ENCODE data around the gene ATXN7L2.

Gene ATXN7L2

DNA sequence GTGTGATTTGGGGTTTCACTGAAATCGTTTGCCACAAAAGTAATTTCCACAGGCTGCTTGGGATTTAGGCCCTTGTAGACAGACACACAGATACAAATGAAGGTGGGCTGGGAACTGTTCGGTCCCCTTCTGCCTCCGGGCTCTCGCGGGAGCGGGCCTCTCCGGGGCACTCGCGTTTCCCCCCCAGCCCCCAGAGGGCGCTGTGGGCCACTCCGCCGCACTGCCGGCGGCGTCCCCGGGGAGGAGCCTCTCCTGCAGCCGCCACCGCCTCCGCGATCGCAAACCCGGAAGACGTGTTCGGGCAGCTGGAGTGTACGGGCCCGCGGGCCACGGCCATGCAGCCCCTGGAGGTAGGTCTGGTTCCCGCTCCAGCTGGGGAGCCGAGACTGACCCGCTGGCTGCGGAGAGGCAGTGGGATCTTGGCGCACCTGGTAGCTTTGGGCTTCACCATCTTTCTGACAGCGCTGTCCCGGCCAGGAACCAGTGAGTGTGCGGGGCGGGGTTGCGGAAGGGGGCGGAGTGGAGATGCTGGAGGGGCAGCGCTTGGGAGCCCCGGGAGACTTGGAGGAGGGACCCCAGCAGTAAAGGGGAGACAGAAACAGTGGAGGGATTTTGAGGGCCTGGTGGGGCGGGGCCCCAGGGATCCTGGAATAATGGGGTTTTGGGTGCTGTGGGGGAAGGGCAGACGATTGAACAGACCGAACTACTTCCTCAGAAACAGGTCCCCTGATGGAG is 10.3 kb downstream of the ATXN7L2 start, which contains the start of gene CYB561D1:
TSS of gene CYB561D1 (plus strand) at position 290 of the 735 bp plus-strand sequence. CDS start at position 336, 46 bp downstream.
- ChIA-PET POLR2A (interaction anchor here (1.4 kb wide), 2 partner anchors 16 to 68 kb away, joined by 3 to 7 read pairs; no protein-coding TSS in a partner anchor), CTCF (interaction anchor here (0.8 to 39.1 kb wide), 10 partner anchors 9 to 143 kb away, joined by 3 to 1203 read pairs (median 7); partner anchors contain the start of genes AMIGO1, ATXN7L2, GNAI3 and GPR61)
- peak within 1 kb of the TSS in 1 of 2 experiments; percentile 52 for H3K27ac ChIP-seq (ENCODE audit: insufficient read depth in 1 of 2, low read depth in 1 of 2, low read length in 2 of 2, poor library complexity in 1 of 2, severe bottlenecking in 2 of 2)
- DNase-seq = peak; percentile 84 to 92 (median 92)
- no peaks in the 10 kb centered on the region for H3K9me3 ChIP-seq (ENCODE audit: control extremely low read depth in 1 of 5, control insufficient read depth in 4 of 5, insufficient read depth in 2 of 5, low read depth in 1 of 5, low read length in 4 of 5)
- H3K27me3 ChIP-seq (replicated peaks in 2 of 5; ENCODE audit: control insufficient read depth in 4 of 5, insufficient read depth in 5 of 5, low read length in 4 of 5) = no peaks in the 10 kb centered on the region
- under 1% methylated on average over 24 of the region's 44 CpGs for WGBS (ENCODE audit: insufficient coverage)
- H3K36me3 ChIP-seq (ENCODE audit: control insufficient read depth in 4 of 4, insufficient read depth in 4 of 4, low read length in 3 of 4) = peaks cover 4 to 44% (median 25%) of the 10 kb centered on the region in 4 experiments
- peak within 1 kb of the TSS; percentile 89 to 99 (median 94) for H3K4me3 ChIP-seq (ENCODE audit: control insufficient read depth in 1 of 7, extremely low read depth in 1 of 7, insufficient read depth in 4 of 7, low read depth in 2 of 7, low read length in 6 of 7)
- H3K4me1 ChIP-seq (ENCODE audit: control extremely low read depth in 1 of 4, control insufficient read depth in 4 of 4, insufficient read depth in 4 of 4, low read length in 3 of 4) = peaks cover 0 to 16% (median 10%) of the 10 kb centered on the region in 4 experiments

DNA sequence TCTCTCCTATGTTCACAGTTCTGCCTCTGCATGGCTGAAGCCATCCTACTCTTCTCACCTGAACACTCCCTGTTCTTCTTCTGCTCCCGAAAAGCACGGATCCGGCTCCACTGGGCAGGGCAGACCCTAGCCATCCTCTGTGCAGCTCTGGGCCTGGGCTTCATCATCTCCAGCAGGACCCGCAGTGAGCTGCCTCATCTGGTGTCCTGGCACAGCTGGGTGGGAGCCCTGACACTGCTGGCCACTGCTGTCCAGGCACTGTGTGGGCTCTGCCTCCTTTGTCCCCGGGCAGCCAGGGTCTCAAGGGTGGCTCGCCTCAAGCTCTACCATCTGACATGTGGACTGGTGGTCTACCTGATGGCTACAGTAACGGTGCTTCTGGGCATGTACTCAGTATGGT is 12.0 kb downstream of the ATXN7L2 start:
- POLR2A ChIA-PET = no interaction called here
- Histone ChIP-seq H3K4me1 (ENCODE audit: control extremely low read depth in 1 of 4, control insufficient read depth in 4 of 4, insufficient read depth in 4 of 4, low read length in 3 of 4) (peaks cover 0 to 17% (median 10%) of the 10 kb centered on the region in 4 experiments), H3K4me3 (ENCODE audit: control insufficient read depth in 1 of 7, extremely low read depth in 1 of 7, insufficient read depth in 4 of 7, low read depth in 2 of 7, low read length in 6 of 7) (no peak overlapping the region), H3K9me3 (ENCODE audit: control extremely low read depth in 1 of 5, control insufficient read depth in 4 of 5, insufficient read depth in 2 of 5, low read depth in 1 of 5, low read length in 4 of 5) (no peaks in the 10 kb centered on the region), H3K36me3 (ENCODE audit: control insufficient read depth in 4 of 4, insufficient read depth in 4 of 4, low read length in 3 of 4) (peaks cover 6 to 44% (median 26%) of the 10 kb centered on the region in 4 experiments), H3K27ac (ENCODE audit: insufficient read depth in 1 of 2, low read depth in 1 of 2, low read length in 2 of 2, poor library complexity in 1 of 2, severe bottlenecking in 2 of 2) (no peak overlapping the region), H3K27me3 (replicated peaks in 2 of 5; ENCODE audit: control insufficient read depth in 4 of 5, insufficient read depth in 5 of 5, low read length in 4 of 5) (no peaks in the 10 kb centered on the region)
- no peak for DNase-seq
- CTCF ChIA-PET = interaction anchor here (1.4 to 39.1 kb wide), 5 partner anchors 8 to 39 kb away, joined by 4 to 1203 read pairs (median 10); partner anchors contain the start of genes AMIGO1 and GPR61
- 100% methylated on average over 7 of the region's 7 CpGs for WGBS (ENCODE audit: insufficient coverage)

DNA sequence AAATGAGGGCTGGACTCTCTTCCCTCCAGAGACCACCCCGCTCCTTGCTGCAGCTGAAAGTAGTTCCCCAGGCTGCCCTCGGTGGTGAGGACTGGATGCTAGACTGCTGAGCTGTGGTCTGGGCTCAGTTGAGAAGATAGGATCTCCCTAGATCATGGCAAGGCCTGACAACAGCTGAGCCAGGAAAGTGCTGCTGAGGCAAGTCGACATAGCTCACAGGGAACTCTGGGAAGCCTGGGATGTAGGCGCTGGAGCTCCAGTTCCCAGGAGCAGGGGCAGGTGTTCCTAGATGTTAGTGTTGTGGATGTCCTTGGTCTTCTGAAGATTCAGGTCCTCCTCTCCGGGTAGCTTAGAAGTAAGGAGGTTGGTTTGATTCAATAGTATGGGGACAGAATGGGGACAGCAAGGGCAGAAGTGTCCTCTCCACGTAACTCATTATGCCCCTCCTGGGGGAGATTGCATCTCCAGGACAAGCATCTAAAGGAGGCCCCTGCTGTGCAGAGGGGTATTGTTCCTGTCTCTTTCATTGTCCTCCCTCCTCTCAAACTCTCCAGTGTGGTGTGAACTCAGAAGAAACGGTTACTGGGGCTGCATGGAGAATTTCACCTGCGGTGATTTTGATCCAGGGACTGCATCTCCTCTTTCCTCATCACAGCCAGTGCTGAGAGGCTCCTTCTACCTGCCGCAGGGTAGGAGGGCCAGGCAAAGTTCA is 13.9 kb downstream of the ATXN7L2 start:
- POLR2A ChIA-PET = no interaction called here
- peaks cover 6 to 46% (median 28%) of the 10 kb centered on the region in 4 experiments for H3K36me3 ChIP-seq (ENCODE audit: control insufficient read depth in 4 of 4, insufficient read depth in 4 of 4, low read length in 3 of 4)

DNA sequence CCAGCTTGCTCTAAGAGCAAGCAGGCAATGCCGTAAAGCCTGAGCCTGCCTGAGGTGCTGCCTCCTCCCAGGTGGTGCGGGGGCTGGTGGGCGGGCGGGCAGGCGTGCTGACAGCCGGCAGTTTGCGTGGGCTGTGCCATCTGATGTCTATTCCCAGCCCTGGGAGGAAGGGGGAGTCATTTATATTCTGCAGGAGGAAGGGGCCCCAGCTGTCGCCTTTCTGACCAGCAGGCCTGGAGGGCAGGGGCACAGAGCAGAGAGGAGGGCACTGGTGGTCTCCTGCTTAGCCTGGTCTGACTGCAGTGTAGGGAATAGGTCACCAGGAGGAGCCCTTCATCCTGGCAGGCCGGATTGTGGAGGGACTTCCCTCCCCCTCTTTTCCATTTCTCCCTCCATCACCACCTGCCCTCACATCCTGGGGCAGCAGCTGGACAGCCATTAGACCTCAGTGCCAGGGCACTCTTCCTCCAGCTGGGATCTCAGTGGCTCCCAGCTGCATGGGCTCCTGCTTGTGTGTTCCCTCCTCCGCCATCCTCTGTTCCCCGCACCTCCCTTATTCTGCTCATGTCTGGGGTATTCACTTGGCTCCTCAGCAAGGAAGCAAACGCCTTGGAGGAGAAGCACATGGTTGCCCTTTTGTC is 14.6 kb downstream of the ATXN7L2 start:
- 91% methylated on average over 9 of the region's 12 CpGs for WGBS (ENCODE audit: insufficient coverage)
- H3K36me3 ChIP-seq (ENCODE audit: control insufficient read depth in 4 of 4, insufficient read depth in 4 of 4, low read length in 3 of 4) = peaks cover 6 to 46% (median 28%) of the 10 kb centered on the region in 4 experiments
- H3K27me3 ChIP-seq (replicated peaks in 2 of 5; ENCODE audit: control insufficient read depth in 4 of 5, insufficient read depth in 5 of 5, low read length in 4 of 5) = no peaks in the 10 kb centered on the region
- ChIA-PET POLR2A (no interaction called here), CTCF (interaction anchor here (0.6 to 39.1 kb wide), 9 partner anchors 5 to 175 kb away, joined by 3 to 1203 read pairs (median 11); partner anchors contain the start of genes AMIGO1, ATXN7L2, CYB561D1 and GPR61)
- no peak overlapping the region for H3K4me3 ChIP-seq (ENCODE audit: control insufficient read depth in 1 of 7, extremely low read depth in 1 of 7, insufficient read depth in 4 of 7, low read depth in 2 of 7, low read length in 6 of 7)
- H3K4me1 ChIP-seq (ENCODE audit: control extremely low read depth in 1 of 4, control insufficient read depth in 4 of 4, insufficient read depth in 4 of 4, low read length in 3 of 4) = peaks cover 0 to 37% (median 23%) of the 10 kb centered on the region in 4 experiments
- no peaks in the 10 kb centered on the region for H3K9me3 ChIP-seq (ENCODE audit: control extremely low read depth in 1 of 5, control insufficient read depth in 4 of 5, insufficient read depth in 2 of 5, low read depth in 1 of 5, low read length in 4 of 5)
- H3K27ac ChIP-seq (ENCODE audit: insufficient read depth in 1 of 2, low read depth in 1 of 2, low read length in 2 of 2, poor library complexity in 1 of 2, severe bottlenecking in 2 of 2) = no peak overlapping the region
- DNase-seq = peak in 2 of 3 donors; percentile 30 to 33

More for the DNA sequence above, 13.9 kb downstream of the ATXN7L2 start:
- no peak for DNase-seq
- Histone ChIP-seq H3K4me1 (ENCODE audit: control extremely low read depth in 1 of 4, control insufficient read depth in 4 of 4, insufficient read depth in 4 of 4, low read length in 3 of 4) (peaks cover 0 to 36% (median 20%) of the 10 kb centered on the region in 4 experiments), H3K9me3 (ENCODE audit: control extremely low read depth in 1 of 5, control insufficient read depth in 4 of 5, insufficient read depth in 2 of 5, low read depth in 1 of 5, low read length in 4 of 5) (no peaks in the 10 kb centered on the region), H3K27me3 (replicated peaks in 2 of 5; ENCODE audit: control insufficient read depth in 4 of 5, insufficient read depth in 5 of 5, low read length in 4 of 5) (no peaks in the 10 kb centered on the region), H3K27ac (ENCODE audit: insufficient read depth in 1 of 2, low read depth in 1 of 2, low read length in 2 of 2, poor library complexity in 1 of 2, severe bottlenecking in 2 of 2) (no peak overlapping the region), H3K4me3 (ENCODE audit: control insufficient read depth in 1 of 7, extremely low read depth in 1 of 7, insufficient read depth in 4 of 7, low read depth in 2 of 7, low read length in 6 of 7) (no peak overlapping the region)
- WGBS (ENCODE audit: insufficient coverage) = 83% methylated on average over 7 of the region's 9 CpGs
- CTCF ChIA-PET = interaction anchor here (0.6 to 39.1 kb wide), 8 partner anchors 6 to 175 kb away, joined by 3 to 1203 read pairs (median 50); partner anchors contain the start of genes AMIGO1, ATXN7L2, CYB561D1 and GPR61

DNA sequence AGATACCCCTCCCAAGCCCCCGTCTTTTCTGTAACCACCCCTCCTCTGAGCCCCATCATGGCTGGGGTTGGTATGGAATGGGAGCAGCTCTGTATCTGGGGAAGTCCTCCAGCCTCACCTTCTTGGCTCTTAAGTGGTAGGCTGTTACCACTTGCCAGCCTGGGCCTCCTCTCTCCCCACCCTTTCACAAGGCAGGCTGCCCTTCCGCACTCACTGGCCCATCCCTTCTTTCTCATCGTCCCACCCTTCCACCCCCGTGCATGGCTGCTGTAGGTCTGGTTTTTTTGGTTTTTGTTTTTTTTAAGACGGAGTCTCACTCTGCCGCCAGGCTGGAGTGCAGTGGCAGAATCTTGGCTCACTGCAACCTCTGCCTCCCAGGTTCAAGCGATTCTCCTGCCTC is 15.4 kb downstream of the ATXN7L2 start:
- peaks cover 6 to 46% (median 28%) of the 10 kb centered on the region in 4 experiments for H3K36me3 ChIP-seq (ENCODE audit: control insufficient read depth in 4 of 4, insufficient read depth in 4 of 4, low read length in 3 of 4)
- H3K27me3 ChIP-seq (replicated peaks in 2 of 5; ENCODE audit: control insufficient read depth in 4 of 5, insufficient read depth in 5 of 5, low read length in 4 of 5) = no peaks in the 10 kb centered on the region
- CTCF ChIA-PET = interaction anchor here (0.6 to 39.1 kb wide), 8 partner anchors 5 to 174 kb away, joined by 3 to 1203 read pairs (median 50); partner anchors contain the start of genes AMIGO1, ATXN7L2, CYB561D1 and GPR61
- H3K9me3 ChIP-seq (ENCODE audit: control extremely low read depth in 1 of 5, control insufficient read depth in 4 of 5, insufficient read depth in 2 of 5, low read depth in 1 of 5, low read length in 4 of 5) = no peaks in the 10 kb centered on the region
- peaks cover 0 to 33% (median 20%) of the 10 kb centered on the region in 4 experiments for H3K4me1 ChIP-seq (ENCODE audit: control extremely low read depth in 1 of 4, control insufficient read depth in 4 of 4, insufficient read depth in 4 of 4, low read length in 3 of 4)
- POLR2A ChIA-PET = no interaction called here
- DNase-seq = no peak
- no peak overlapping the region for H3K4me3 ChIP-seq (ENCODE audit: control insufficient read depth in 1 of 7, extremely low read depth in 1 of 7, insufficient read depth in 4 of 7, low read depth in 2 of 7, low read length in 6 of 7)
- no peak overlapping the region for H3K27ac ChIP-seq (ENCODE audit: insufficient read depth in 1 of 2, low read depth in 1 of 2, low read length in 2 of 2, poor library complexity in 1 of 2, severe bottlenecking in 2 of 2)
- WGBS (ENCODE audit: insufficient coverage) = 100% methylated on average over 1 of the region's 7 CpGs

DNA sequence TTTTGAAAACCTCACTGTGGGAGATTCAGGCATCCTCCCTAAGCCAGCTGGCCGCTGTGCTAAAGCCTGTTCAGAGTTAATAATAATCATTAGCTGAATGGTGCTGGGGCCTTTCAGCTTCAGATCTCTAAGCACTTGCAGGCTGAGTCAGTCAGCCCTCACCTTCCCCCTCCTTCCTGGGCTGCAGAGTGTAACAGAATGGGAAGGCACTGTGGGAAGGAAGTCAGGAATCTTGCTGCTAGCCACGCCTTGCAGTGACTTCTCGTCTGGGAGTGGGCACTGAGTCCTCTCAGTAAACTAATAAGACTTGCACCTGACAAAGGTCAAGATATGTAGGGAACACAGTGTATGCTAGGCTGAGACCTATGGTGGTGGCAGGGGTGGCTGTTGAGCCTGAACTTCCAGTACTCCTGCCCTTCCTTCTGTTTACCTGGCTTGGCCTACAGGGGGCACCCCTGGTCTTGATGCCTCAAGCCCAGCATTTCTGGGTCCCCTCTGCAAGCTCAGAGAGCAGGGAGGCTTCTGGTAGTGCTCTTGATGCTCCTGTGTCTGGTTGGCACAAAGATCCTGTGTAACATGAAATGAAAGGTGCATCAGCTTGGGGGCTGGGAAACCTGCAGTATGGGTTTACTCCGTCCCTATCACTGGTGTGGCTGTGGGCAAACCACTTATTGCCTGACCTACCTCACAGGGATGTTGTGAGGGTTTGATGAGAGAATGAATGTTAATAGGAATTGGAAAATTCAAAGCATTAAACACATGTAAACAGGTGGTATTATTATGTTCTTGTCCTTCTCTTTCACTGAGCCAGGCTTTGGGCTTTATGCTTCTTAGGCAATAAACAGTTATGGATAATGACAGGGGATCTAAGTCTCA is 16.2 kb downstream of the ATXN7L2 start:
- ChIA-PET POLR2A (interaction anchor here (0.6 kb wide), 1 partner anchor 33 kb away, joined by 4 read pairs; no protein-coding TSS in a partner anchor), CTCF (interaction anchor here (3.4 to 39.1 kb wide), 5 partner anchors 4 to 140 kb away, joined by 11 to 1203 read pairs (median 232); partner anchors contain the start of genes AMIGO1, ATXN7L2, CYB561D1 and GPR61)
- Histone ChIP-seq H3K27me3 (replicated peaks in 2 of 5; ENCODE audit: control insufficient read depth in 4 of 5, insufficient read depth in 5 of 5, low read length in 4 of 5) (no peaks in the 10 kb centered on the region), H3K27ac (ENCODE audit: insufficient read depth in 1 of 2, low read depth in 1 of 2, low read length in 2 of 2, poor library complexity in 1 of 2, severe bottlenecking in 2 of 2) (no peak overlapping the region), H3K9me3 (ENCODE audit: control extremely low read depth in 1 of 5, control insufficient read depth in 4 of 5, insufficient read depth in 2 of 5, low read depth in 1 of 5, low read length in 4 of 5) (no peaks in the 10 kb centered on the region), H3K36me3 (ENCODE audit: control insufficient read depth in 4 of 4, insufficient read depth in 4 of 4, low read length in 3 of 4) (peaks cover 6 to 46% (median 28%) of the 10 kb centered on the region in 4 experiments), H3K4me1 (ENCODE audit: control extremely low read depth in 1 of 4, control insufficient read depth in 4 of 4, insufficient read depth in 4 of 4, low read length in 3 of 4) (peaks cover 0 to 26% (median 15%) of the 10 kb centered on the region in 4 experiments), H3K4me3 (ENCODE audit: control insufficient read depth in 1 of 7, extremely low read depth in 1 of 7, insufficient read depth in 4 of 7, low read depth in 2 of 7, low read length in 6 of 7) (no peak overlapping the region)
- 83% methylated on average over 2 of the region's 4 CpGs for WGBS (ENCODE audit: insufficient coverage)
- DNase-seq = peak; percentile 44 to 71 (median 62)
